Measurements from ENCODE around the gene APOBEC3F. TPM values are rescaled to one million over a fixed set of nuclear protein-coding genes. Genes with fewer than 3 reads are reported as not detected.
A peak's percentile ranks its signal among the peaks of the same experiment; 100 is the strongest.
"Not testable (repeated sequence)": the region's sequence is repeated elsewhere in the genome, so short reads cannot be mapped to it uniquely, and the experiment has no call there.

APOBEC3F gene
- total RNA-seq, 4 donors from 2014 or later = 0.44 to 2.7 (median 2.2) TPM

GRCh38 chr22:39073981-39074380 lies 33.3 kb downstream of the APOBEC3F start:
- DNase-seq = no peak
- no peaks in the 10 kb centered on the region for H3K27me3 ChIP-seq
- TF ChIP-seq CTCF (IDR thresholded peaks at IDR 0.05) (no peak), POLR2A (IDR thresholded peaks at IDR 0.05) (no peak)
- intact Hi-C loops (cut with DNase I) = no loop called here
- no peak overlapping the region for H3K27ac ChIP-seq
- H3K4me1 ChIP-seq = peaks cover 8 to 11% (median 10%) of the 10 kb centered on the region in 3 donors
- H3K9me3 ChIP-seq = no peaks in the 10 kb centered on the region
- no peak overlapping the region for H3K4me3 ChIP-seq
- 50 to 59% methylated on average over 2 of the region's 2 CpGs for WGBS, 2 donors
- no peaks in the 10 kb centered on the region for H3K36me3 ChIP-seq

- Histone ChIP-seq H3K4me3 (peak overlapping the region in 3 of 4 donors; percentile 52 to 65 (median 53)), H3K4me1 (peaks cover 8 to 11% (median 10%) of the 10 kb centered on the region in 3 donors), H3K36me3 (peaks cover 0 to 14% (median 0%) of the 10 kb centered on the region in 3 donors), H3K27ac (peak overlapping the region in 3 of 4 donors; percentile 42 to 72 (median 54))
- H3K9me3 ChIP-seq; DNase-seq; H3K27me3 ChIP-seq; intact Hi-C loops (cut with DNase I): not testable (repeated sequence)
- WGBS, 2 donors = 41 to 70% methylated on average over 4 to 8 of the region's 24 CpGs
These were observed 35.7 kb downstream of the APOBEC3F start for GRCh38 chr22:39076155-39077025.

GRCh38 chr22:39077026-39077840 lies 36.6 kb downstream of the APOBEC3F start, which contains the start of gene APOBEC3G:
TSS of gene APOBEC3G (plus strand) at chr22:39077275. CDS start at chr22:39077362, 87 bp downstream.
- H3K9me3 ChIP-seq; intact Hi-C loops (cut with DNase I); H3K27me3 ChIP-seq; DNase-seq: not testable (repeated sequence)
- Histone ChIP-seq H3K4me3 (peak within 1 kb of the TSS; percentile 27 to 65 (median 52)), H3K36me3 (peaks cover 0 to 23% (median 0%) of the 10 kb centered on the region in 3 donors), H3K27ac (peak within 1 kb of the TSS; percentile 76 to 85 (median 82)), H3K4me1 (peaks cover 8 to 11% (median 10%) of the 10 kb centered on the region in 3 donors)
- TF ChIP-seq POLR2A (IDR thresholded peaks at IDR 0.05) = peak in 2 of 4 donors; percentile 24 to 39
- 15% methylated on average over 8 of the region's 17 CpGs; no CpG with 5 or more reads in 1 of the 2 donors for WGBS, 2 donors

- peak overlapping the region in 2 of 4 donors; percentile 85 for H3K27ac ChIP-seq
- 88 to 93% methylated on average over 7 to 12 of the region's 12 CpGs for WGBS, 2 donors
- H3K27me3 ChIP-seq; H3K9me3 ChIP-seq; DNase-seq; intact Hi-C loops (cut with DNase I): not testable (repeated sequence)
- peak overlapping the region in 3 of 4 donors; percentile 52 to 65 (median 53) for H3K4me3 ChIP-seq
- H3K36me3 ChIP-seq = peaks cover 0 to 23% (median 0%) of the 10 kb centered on the region in 3 donors
- peaks cover 8 to 18% (median 10%) of the 10 kb centered on the region in 3 donors for H3K4me1 ChIP-seq
These were observed 37.2 kb downstream of the APOBEC3F start for GRCh38 chr22:39077912-39078311.

GRCh38 chr22:39078329-39078728 lies 37.7 kb downstream of the APOBEC3F start:
- peaks cover 8 to 22% (median 10%) of the 10 kb centered on the region in 3 donors for H3K4me1 ChIP-seq
- peaks cover 0 to 23% (median 0%) of the 10 kb centered on the region in 3 donors for H3K36me3 ChIP-seq
- no peaks in the 10 kb centered on the region for H3K9me3 ChIP-seq
- H3K27ac ChIP-seq = peak overlapping the region in 1 of 4 donors; percentile 85
- H3K27me3 ChIP-seq = no peaks in the 10 kb centered on the region
- no peak for DNase-seq
- intact Hi-C loops (cut with DNase I) = no loop called here
- H3K4me3 ChIP-seq = peak overlapping the region in 1 of 4 donors; percentile 53
- TF ChIP-seq POLR2A (IDR thresholded peaks at IDR 0.05) (no peak), CTCF (IDR thresholded peaks at IDR 0.05) (no peak)
- WGBS, 2 donors = 90 to 99% methylated on average over 5 to 6 of the region's 8 CpGs

- H3K27me3 ChIP-seq; H3K4me3 ChIP-seq; intact Hi-C loops (cut with DNase I); H3K9me3 ChIP-seq; DNase-seq; H3K27ac ChIP-seq: not testable (repeated sequence)
- whole genome bisulfite sequencing, 2 donors = 83 to 92% methylated on average over 23 to 24 of the region's 24 CpGs
- Histone ChIP-seq H3K4me1 (peaks cover 8 to 22% (median 10%) of the 10 kb centered on the region in 3 donors), H3K36me3 (peaks cover 0 to 23% (median 0%) of the 10 kb centered on the region in 3 donors)
These were observed 38.5 kb downstream of the APOBEC3F start for GRCh38 chr22:39079054-39079637.
